Measurements from ENCODE around the gene RNU5D-1.

The RNU5D-1 gene

GRCh38 chr1:44723064-44723463 is 7.9 kb downstream of the RNU5D-1 start:
- TF ChIP-seq JUND (IDR thresholded peaks at IDR 0.05; ENCODE audit: low read depth) = no peak
- DNase-seq (ENCODE audit: low read depth in 1 of 2, low spot score in 1 of 2) = no peak
- in situ Hi-C loops (cut with HindIII; ENCODE audit: low pct_unique_long_range_greater_than_20kb, low sequenced_read_pairs) = no loop called here

DNA sequence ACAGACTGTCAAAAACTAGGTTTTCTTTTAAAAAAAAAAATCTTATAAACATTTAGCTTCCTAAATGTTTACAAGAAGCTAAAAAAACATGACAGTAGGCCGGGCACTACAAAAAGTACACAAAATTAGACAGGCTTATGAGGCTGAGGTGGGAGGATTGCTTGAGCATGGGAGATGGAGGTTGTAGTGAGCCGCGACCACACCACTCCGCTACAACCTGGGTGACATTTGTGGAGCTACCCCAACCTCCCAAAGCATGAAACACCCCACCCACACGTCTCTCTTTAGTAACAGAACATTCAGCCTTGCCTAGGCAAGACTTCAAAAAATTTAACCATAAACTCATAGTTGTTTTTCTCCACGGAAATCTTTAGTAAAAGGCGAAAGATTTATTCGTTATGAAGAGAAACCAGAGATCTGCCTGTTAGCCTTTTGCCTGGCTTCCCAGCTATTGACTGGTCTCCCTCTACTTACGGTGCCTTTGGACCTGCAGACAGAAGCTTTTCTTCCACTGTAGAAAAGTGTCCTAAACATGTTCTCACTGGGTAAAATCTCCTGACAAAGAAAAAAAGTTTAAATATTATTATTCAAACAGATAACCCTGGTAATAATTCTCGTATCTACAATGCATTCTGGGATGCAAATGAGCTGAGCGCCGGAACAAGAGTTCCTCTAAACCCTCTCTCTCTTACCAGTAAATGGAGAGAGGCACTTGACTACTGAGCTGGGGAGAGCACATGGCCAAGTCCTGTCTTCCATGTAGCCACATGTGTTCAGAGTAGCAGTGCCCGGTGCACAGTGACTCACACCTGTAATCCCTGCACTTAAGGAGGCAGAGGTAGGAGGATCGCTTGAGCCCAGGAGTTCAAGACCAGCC is 9.2 kb downstream of the RNU5D-1 start:
- in situ Hi-C loops (cut with HindIII; ENCODE audit: low pct_unique_long_range_greater_than_20kb, low sequenced_read_pairs) = no loop called here
- peak; percentile 67; the same call in 1 of the 2 replicates for TF ChIP-seq JUND (IDR thresholded peaks at IDR 0.05; ENCODE audit: low read depth)
- DNase-seq (ENCODE audit: low read depth in 1 of 2, low spot score in 1 of 2) = peak; percentile 54 to 97

DNA sequence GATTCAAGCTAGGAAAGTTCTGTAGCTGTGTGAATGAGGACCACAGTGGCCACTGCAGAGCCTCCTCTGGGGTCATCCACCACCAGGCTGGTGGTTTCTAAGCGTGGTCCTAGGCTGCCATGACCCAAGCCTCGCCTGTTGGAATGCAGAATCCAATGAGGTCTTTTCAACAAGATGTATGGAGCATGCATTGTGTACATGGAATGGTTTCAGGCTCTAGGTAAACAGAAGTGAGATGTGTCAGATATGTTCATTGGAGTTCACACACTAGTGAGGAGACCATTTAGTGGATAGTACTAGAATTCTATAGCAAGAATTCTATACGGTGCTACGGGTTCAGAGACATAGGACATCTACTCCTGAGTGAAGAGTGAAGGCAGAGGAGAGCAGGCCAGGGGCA is 10.7 kb downstream of the RNU5D-1 start:
- no peak for DNase-seq (ENCODE audit: low read depth in 1 of 2, low spot score in 1 of 2)
- in situ Hi-C loops (cut with HindIII; ENCODE audit: low pct_unique_long_range_greater_than_20kb, low sequenced_read_pairs) = no loop called here
- TF ChIP-seq JUND (IDR thresholded peaks at IDR 0.05; ENCODE audit: low read depth) = no peak

DNA sequence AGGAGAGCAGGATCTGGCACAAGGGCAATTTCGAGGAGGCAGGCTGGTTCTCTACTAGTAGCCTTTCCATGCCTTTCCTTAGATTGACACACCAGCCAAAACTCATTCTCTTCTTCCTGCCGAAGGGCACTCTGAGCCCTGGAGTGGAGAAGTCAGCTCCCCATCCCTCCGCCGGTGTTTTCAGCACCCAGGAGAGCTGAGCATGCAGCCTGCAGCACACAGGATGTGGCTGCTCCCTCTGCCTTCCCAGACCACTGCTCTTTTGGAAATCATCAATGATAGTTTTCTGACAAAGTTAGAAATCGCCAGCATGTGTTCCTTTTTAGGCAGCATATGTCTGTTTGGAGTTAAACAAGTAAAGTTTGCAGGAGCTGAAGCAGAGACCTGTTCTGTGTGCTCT is 11.7 kb downstream of the RNU5D-1 start:
- in situ Hi-C loops (cut with HindIII; ENCODE audit: low pct_unique_long_range_greater_than_20kb, low sequenced_read_pairs) = no loop called here
- no peak for DNase-seq (ENCODE audit: low read depth in 1 of 2, low spot score in 1 of 2)
- no peak for TF ChIP-seq JUND (IDR thresholded peaks at IDR 0.05; ENCODE audit: low read depth)

DNA sequence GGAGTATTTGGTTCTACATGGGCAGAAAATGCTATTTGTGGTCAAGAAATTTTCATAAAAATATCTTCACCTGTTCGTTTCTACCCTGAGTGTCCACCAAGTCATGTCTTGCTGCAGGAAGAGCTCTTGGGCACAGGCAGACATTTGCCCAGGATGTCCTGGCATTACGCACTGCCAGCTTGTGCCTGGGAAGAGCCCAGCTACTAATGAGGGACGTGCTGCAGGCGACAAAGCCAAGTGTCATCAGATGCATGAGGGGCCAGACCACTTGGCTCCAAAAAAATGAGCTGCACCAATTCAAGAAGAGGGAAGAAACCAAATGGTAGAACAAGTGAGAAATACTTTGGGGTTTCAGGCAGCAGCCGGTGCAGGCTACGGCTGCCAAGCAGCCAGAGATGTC is 12.9 kb downstream of the RNU5D-1 start:
- DNase-seq (ENCODE audit: low read depth in 1 of 2, low spot score in 1 of 2) = no peak
- no peak for TF ChIP-seq JUND (IDR thresholded peaks at IDR 0.05; ENCODE audit: low read depth)
- in situ Hi-C loops (cut with HindIII; ENCODE audit: low pct_unique_long_range_greater_than_20kb, low sequenced_read_pairs) = no loop called here

- DNase-seq (ENCODE audit: low read depth in 1 of 2, low spot score in 1 of 2) = no peak
- no peak for TF ChIP-seq JUND (IDR thresholded peaks at IDR 0.05; ENCODE audit: low read depth)
- in situ Hi-C loops (cut with HindIII; ENCODE audit: low pct_unique_long_range_greater_than_20kb, low sequenced_read_pairs) = no loop called here
Measured at GRCh38 chr1:44717653-44718052, 13.3 kb downstream of the RNU5D-1 start.

DNA sequence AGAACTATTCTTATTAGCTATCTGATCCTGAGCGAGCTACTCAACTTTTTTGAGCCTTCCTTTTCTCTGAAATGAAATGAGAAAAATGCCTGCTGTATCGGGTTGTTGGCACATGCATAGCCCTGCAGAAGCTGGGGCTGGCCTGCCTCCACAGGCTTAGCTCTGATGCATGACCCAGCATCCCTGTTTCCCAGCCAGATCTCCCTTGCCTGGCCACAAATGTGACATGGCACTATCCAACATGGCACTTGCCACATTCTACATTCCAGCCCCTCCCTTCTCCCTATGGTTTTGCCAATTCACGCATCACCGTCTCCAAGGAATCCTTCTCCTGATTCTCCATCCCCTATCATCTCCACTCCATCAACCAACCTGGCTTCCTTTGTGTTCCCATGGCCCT is 13.8 kb downstream of the RNU5D-1 start:
- in situ Hi-C loops (cut with HindIII; ENCODE audit: low pct_unique_long_range_greater_than_20kb, low sequenced_read_pairs) = no loop called here

GRCh38 chr1:44714944-44715571 is 15.9 kb downstream of the RNU5D-1 start:
- DNase-seq (ENCODE audit: low read depth in 1 of 2, low spot score in 1 of 2) = peak; percentile 62 to 84
- in situ Hi-C loops (cut with HindIII; ENCODE audit: low pct_unique_long_range_greater_than_20kb, low sequenced_read_pairs) = no loop called here

More for the DNA sequence above, 13.8 kb downstream of the RNU5D-1 start:
- no peak for TF ChIP-seq JUND (IDR thresholded peaks at IDR 0.05; ENCODE audit: low read depth)
- no peak for DNase-seq (ENCODE audit: low read depth in 1 of 2, low spot score in 1 of 2)

GRCh38 chr1:44714532-44714931 is 16.4 kb downstream of the RNU5D-1 start:
- TF ChIP-seq JUND (IDR thresholded peaks at IDR 0.05; ENCODE audit: low read depth) = no peak
- DNase-seq (ENCODE audit: low read depth in 1 of 2, low spot score in 1 of 2) = no peak
- in situ Hi-C loops (cut with HindIII; ENCODE audit: low pct_unique_long_range_greater_than_20kb, low sequenced_read_pairs) = no loop called here

More at GRCh38 chr1:44714944-44715571, 15.9 kb downstream of the RNU5D-1 start:
- no peak for TF ChIP-seq JUND (IDR thresholded peaks at IDR 0.05; ENCODE audit: low read depth)

- in situ Hi-C loops (cut with HindIII; ENCODE audit: low pct_unique_long_range_greater_than_20kb, low sequenced_read_pairs) = no loop called here
- no peak for DNase-seq (ENCODE audit: low read depth in 1 of 2, low spot score in 1 of 2)
- TF ChIP-seq JUND (IDR thresholded peaks at IDR 0.05; ENCODE audit: low read depth) = no peak
Measured at GRCh38 chr1:44713321-44713781, 17.6 kb downstream of the RNU5D-1 start.

GRCh38 chr1:44707959-44708831 is 22.8 kb downstream of the RNU5D-1 start:
- DNase-seq (ENCODE audit: low read depth in 1 of 2, low spot score in 1 of 2) = peak in 1 of 2 experiments; percentile 72
- in situ Hi-C loops (cut with HindIII; ENCODE audit: low pct_unique_long_range_greater_than_20kb, low sequenced_read_pairs) = no loop called here
- TF ChIP-seq JUND (IDR thresholded peaks at IDR 0.05; ENCODE audit: low read depth) = no peak

GRCh38 chr1:44707112-44707881 is 23.7 kb downstream of the RNU5D-1 start:
- in situ Hi-C loops (cut with HindIII; ENCODE audit: low pct_unique_long_range_greater_than_20kb, low sequenced_read_pairs) = no loop called here
- DNase-seq (ENCODE audit: low read depth in 1 of 2, low spot score in 1 of 2) = no peak
- no peak for TF ChIP-seq JUND (IDR thresholded peaks at IDR 0.05; ENCODE audit: low read depth)
